Measurements from ENCODE around the gene FXYD7.

DNA sequence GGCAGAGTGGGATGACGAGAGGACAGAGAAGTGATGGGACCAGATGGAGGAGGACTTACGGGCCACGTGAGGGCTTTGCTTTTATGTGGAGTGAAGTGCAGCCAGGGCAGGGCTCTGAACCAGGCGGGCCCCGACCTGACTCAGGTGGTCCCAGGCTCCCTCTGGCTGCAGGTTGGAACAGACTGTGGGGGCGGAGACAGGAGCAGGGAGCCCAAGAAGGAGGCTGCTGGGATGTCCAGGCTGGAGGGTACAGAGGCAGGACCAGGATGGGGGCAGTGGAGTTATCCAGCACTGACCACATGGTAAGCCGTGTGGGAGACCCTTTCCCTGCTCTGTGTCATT is 13.6 kb downstream of the FXYD7 start:
- TF ChIP-seq, protein P1, sequence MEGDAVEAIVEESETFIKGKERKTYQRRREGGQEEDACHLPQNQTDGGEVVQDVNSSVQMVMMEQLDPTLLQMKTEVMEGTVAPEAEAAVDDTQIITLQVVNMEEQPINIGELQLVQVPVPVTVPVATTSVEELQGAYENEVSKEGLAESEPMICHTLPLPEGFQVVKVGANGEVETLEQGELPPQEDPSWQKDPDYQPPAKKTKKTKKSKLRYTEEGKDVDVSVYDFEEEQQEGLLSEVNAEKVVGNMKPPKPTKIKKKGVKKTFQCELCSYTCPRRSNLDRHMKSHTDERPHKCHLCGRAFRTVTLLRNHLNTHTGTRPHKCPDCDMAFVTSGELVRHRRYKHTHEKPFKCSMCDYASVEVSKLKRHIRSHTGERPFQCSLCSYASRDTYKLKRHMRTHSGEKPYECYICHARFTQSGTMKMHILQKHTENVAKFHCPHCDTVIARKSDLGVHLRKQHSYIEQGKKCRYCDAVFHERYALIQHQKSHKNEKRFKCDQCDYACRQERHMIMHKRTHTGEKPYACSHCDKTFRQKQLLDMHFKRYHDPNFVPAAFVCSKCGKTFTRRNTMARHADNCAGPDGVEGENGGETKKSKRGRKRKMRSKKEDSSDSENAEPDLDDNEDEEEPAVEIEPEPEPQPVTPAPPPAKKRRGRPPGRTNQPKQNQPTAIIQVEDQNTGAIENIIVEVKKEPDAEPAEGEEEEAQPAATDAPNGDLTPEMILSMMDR (IDR thresholded peaks at IDR 0.05; ENCODE audit: poor library complexity): no peak
- no peak for TF ChIP-seq EZH2phosphoT487 (IDR thresholded peaks at IDR 0.05; ENCODE audit: low read depth, severe bottlenecking, unreplicated experiment)
